NCI-H1092 treated with DMSO at 0.1 percent for 48 hours (cell line): ENCODE results near the gene MCUR1.
"Not testable (repeated sequence)": the region's sequence is repeated elsewhere in the genome, so short reads cannot be mapped to it uniquely, and the experiment has no call there.

Experiments used
- DNase-seq: peaks from one replicate; lab custom pipeline; 2025; lab: John Stamatoyannopoulos, UW

MCUR1 gene, protein sequence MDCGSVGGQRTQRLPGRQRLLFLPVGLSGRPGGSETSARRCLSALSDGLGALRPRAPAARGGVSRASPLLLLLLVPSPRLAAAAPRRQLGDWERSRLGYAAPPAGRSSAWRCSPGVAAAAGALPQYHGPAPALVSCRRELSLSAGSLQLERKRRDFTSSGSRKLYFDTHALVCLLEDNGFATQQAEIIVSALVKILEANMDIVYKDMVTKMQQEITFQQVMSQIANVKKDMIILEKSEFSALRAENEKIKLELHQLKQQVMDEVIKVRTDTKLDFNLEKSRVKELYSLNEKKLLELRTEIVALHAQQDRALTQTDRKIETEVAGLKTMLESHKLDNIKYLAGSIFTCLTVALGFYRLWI

GRCh38 chr6:13814176-13814937 lies at the start of gene MCUR1:
Gene MCUR1 (minus strand): TSS chr6:13814557. CDS start chr6:13814429, 128 bp downstream.
- DNase-seq, result peak; percentile 76

- no peak for DNase-seq
Observed at GRCh38 chr6:13863699-13864155, 49.4 kb upstream of the MCUR1 start.

- not testable (repeated sequence) for DNase-seq
Observed at GRCh38 chr6:13860556-13861185, 46.3 kb upstream of the MCUR1 start.

DNA sequence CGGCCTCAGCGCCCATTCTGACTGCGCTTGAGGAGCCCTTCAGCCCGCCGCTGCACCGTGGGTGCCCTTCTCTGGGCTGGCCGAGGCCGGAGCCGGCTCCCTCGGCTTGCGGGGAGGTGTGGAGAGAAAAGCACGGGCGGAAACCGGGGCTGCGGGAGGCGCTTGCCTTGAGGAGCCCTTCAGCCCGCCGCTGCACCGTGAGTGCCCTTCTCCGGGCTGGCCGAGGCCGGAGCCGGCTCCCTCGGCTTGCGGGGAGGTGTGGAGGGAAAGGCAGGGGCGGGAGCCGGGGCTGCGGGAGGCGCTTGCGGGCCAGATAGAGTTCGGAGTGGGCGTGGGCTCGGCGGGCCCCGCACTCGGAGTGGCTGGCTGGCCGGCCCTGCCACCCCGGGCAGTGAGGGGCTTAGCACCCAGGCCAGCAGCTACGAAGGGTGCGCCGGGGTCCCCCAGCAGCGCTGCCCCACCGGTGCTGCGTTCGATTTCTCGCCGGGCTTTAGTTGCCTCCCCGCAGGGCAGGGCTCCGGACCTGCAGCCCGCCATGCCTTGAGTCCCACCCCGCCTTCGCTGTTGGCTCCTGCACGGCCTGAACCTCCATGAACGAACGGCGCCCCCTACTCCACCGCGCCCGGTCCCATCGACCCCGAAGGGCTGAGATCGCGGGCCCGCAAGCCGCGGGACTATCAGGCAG lies 45.7 kb upstream of the MCUR1 start:
- DNase-seq, result no peak

- DNase-seq, result no peak
Observed at GRCh38 chr6:13854716-13855250, 40.4 kb upstream of the MCUR1 start.

DNA sequence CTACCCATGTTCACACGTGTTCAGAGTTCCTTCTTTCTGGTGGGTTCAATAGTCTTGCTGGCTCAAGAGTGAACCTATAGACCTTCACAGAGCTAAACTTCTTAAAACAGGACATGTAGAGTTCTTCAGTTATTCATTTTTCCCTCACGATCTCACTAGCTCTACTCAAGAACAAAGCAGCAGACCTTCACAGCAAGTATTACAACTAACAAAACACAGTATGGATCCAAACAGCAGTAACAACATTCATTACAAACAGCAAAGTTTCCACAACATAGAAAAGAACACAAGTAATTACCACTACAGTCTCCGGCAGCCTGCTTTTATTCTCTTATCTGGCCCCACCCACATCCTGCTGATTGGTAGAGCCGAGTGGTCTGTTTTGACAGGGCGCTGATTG lies 39.5 kb upstream of the MCUR1 start:
- DNase-seq, result no peak

GRCh38 chr6:13851803-13852202 lies 37.4 kb upstream of the MCUR1 start:
- DNase-seq, result no peak

DNA sequence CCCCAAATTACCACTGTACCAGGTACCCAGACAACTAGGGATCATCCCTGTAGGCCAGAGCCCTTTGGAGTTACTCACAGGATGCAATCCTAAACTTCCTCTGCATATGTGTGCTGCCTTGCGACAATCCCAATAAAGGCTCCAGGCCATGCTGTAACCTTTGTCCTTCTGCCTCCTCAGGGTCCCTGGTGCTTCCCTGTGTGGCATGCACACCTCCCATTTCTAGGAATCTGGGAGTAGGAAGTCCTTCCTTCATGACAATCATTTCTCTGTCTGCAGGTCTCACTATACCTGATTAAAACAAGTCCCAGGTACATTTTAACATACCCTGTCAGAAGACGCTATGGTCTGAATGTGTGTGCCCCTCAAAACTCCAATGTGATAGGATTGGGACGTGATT lies 37.0 kb upstream of the MCUR1 start:
- DNase-seq, result no peak

DNA sequence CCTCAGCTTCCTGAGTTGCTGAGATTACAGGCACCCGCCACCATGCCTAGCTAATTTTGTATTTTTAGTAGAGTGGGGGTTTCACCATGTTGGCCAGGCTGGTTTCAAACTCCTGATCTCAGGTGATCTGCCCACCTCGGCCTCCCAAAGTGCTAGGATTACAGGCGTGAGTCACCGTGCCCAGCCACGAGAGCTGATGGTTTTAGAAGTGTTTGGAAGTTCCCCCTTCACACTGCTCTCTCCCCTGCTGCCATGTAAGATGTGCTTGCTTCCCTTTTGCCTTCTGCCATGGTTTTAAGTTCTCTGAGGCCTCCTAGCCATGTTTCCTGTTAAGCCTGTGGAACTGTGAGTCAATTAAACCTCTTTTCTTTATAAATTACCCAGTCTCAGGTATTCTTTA lies 36.3 kb upstream of the MCUR1 start:
- DNase-seq, result not testable (repeated sequence)

DNA sequence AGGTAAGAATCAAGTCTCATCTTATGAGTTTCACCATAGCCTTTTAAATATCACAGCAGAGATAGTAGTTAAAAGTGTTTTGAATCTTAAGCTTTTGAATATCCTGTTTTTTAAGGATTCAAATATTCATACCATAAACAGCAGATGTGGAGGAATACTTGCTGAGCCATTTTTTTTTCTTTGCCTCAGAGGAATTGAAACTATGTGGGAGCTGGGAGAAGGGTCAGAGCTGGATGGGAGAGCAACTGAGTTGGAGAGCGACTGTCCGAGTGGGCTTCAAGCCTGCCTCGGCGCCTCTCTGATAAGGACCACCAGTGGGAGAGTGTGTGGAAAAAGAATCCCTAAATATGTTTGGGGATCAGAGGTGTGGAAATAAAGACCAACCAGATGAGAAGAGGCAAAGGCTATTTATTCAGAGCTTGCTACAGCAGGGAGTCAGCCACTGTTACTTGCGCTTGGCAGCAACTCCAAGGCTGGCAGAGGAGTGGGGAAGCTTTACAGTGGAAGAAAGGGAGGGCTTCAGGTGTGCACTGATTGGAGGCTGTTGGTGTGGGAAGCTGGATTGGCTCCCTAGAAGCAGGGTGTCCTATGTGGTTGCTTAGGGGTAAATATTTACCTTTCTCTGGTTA lies 34.3 kb upstream of the MCUR1 start:
- DNase-seq, result peak; percentile 30

GRCh38 chr6:13847326-13848050 lies 33.1 kb upstream of the MCUR1 start:
- DNase-seq, result no peak

- no peak for DNase-seq
Observed at GRCh38 chr6:13846841-13847240, 32.5 kb upstream of the MCUR1 start.

DNA sequence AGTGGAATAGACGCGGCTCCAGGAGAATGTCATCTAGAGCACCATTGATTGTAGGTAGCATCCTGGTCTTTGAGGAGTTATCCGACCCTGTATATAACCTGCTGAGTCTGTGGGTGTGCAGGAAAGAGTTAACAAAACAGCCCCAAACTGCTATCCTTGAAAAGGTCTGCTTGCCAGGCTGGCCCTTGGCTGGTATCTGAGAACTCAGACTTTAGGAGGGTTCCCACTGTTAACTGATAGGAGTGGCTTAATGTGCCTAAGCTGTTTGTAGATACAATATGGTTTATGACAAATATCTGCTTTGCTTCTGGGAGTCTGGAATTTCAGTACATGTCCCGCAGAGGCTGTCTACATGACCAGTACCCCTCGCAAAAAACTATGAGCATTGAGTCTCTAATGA lies 27.6 kb upstream of the MCUR1 start:
- no peak for DNase-seq

DNA sequence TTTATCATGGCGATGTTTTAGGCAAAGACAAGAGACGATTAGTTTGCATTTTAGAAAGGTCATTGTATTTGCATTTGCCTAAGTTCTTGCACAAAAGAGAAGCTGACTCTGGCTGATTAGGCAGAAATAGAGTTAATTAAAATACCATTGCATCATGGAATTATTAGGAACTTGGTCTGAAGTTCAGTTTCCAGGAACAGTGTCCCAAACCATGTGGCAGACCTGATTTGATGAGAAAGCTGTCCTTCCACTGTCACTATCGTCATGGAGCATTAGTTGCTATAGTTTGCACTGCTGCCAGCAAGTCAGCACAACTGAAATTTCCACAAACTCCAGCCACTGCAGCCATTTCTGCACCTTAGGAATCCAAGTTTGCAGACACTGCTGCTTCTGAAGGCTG lies 24.3 kb upstream of the MCUR1 start:
- DNase-seq, result no peak

GRCh38 chr6:13836170-13836569 lies 21.8 kb upstream of the MCUR1 start:
- DNase-seq, result no peak

DNA sequence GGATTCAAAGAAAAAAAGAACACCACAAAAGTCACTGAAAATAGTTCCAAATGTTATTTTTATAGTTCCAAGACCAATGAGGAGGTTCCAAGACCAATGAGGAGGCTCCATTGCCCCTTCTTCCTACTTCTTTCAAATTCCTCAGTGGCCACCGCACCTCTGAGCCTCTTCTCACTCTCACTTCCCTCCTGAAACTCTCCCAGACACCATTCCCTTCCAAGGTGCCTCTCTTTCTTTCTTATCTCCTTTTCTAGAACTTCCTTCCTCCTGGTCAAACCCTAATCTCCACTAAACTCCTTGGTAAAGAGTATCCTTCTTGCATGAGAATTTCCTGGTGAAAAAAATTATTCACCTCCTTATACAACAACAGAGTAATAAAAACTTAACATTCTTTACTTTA lies 20.4 kb upstream of the MCUR1 start:
- DNase-seq, result no peak

DNA sequence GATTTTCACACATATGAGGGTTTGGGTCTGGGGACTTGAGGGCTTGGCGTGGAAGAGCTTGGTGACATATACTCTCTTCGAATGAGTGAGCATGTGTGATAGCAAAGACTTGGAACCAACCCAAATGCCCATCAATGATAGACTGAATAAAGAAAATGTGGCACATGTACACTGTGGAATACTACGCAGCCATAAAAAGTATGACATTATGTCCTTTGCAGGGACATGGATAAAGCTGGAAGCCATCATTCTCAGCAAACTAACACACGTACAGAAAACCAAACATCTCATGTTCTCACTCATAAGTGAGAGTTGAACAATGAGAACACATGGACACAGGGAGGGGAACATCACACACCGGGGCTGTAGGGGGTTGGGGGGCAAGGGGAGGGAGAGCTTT lies 19.7 kb upstream of the MCUR1 start:
- not testable (repeated sequence) for DNase-seq

GRCh38 chr6:13832778-13833177 lies 18.4 kb upstream of the MCUR1 start:
- no peak for DNase-seq

DNA sequence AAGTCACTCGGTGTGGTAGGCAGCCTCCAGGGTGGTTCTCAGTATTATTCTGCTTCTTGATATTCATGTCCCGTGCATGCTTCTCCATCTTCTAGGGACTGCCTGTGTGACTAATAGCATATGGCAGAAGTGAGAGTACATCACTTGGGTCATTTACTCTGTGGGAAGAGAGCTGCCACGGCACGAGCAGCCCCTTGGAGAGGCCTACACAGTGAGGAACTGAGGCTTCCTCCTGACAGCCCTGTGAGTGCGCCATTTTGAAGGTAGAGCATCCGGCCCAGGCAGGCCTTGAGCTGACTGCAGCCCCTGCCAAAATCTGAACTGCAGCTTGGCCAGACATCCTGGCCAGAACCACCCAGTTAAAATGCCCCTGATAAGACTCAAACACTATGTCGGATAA lies 17.3 kb upstream of the MCUR1 start:
- DNase-seq, result no peak

DNA sequence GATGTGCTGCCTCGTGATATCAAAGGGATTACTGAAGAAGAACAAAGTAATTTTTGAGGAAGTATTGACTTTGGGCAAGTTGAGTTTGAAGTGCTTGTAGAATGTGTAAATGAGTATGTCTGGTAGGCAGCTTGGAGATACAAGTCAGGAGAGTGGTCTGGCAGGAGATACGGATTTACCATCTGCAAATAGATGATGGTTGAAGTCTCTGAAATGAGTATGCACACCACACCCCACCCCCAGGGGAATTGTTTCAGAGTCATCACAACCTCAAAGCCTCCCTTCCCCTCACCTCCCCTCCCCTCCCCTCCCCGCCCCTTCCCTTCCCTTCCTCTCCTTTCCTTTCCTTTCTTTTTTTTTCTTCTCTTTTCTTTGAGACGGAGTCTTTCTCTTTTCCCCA lies 16.4 kb upstream of the MCUR1 start:
- DNase-seq, result no peak

- DNase-seq, result not testable (repeated sequence)
Observed at GRCh38 chr6:13829419-13829818, 15.1 kb upstream of the MCUR1 start.
